K562 (cell line): ENCODE data around the gene PREX1.

ENCODE experiments used
- ELF1 ChIP-seq: fragments of 200-800 bp; sonication (Bioruptor generic); IDR thresholded peaks from 2 replicates; pipeline ENCODE4 v1.6.1; 2016; ENCODE audit warnings: missing genetic modification characterization, missing compliant biosample characterization
- EZH2 ChIP-seq: IDR thresholded peaks from 2 replicates; pipeline ENCODE4 v1.6.1; 2012; ENCODE audit warnings: low read depth, mild to moderate bottlenecking, inconsistent platforms, low read length, borderline replicate concordance
- TGIF2 ChIP-seq: sonication (generic); formaldehyde crosslinking; IDR thresholded peaks from 2 replicates; pipeline ENCODE4 v1.8.1; 2022; ENCODE audit warnings: mild to moderate bottlenecking, missing genetic modification reagents, moderate library complexity
- ZNF695 ChIP-seq: fragments of 450-650 bp; formaldehyde crosslinking; IDR thresholded peaks from 2 replicates; pipeline ENCODE4 v1.4.0; 2020; ENCODE audit warnings: mild to moderate bottlenecking, moderate library complexity

GRCh38 chr20:48763216-48763914, 64.4 kb downstream of the PREX1 start:
- no peak for TF ChIP-seq TGIF2 (CRISPR knock-in tag)
- TF ChIP-seq ELF1, result no peak
- no peak for TF ChIP-seq ZNF695 (CRISPR knock-in tag)
- TF ChIP-seq EZH2, result no peak
